ENCODE results near the gene MRPL38.

DNA sequence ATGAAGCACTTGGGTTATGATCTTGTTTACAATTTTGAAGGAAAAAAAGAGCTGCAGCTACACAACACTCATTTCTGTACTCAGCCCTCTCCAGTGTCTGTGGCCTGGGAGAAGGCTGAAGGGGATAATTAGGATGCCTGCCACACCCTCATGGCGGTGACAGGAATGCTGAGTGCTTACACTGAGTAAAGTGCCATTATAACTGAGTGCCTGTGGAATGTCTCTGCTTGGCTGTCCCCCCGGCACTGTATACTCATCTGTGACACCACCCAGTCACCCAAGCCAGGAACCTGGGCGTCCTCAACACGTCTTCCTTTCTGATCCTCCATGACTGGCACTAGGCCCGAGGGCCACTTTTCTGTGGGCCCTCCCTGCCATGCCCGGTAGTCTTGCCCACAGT is 3.5 kb upstream of the MRPL38 start:
- TF ChIP-seq, protein P1, sequence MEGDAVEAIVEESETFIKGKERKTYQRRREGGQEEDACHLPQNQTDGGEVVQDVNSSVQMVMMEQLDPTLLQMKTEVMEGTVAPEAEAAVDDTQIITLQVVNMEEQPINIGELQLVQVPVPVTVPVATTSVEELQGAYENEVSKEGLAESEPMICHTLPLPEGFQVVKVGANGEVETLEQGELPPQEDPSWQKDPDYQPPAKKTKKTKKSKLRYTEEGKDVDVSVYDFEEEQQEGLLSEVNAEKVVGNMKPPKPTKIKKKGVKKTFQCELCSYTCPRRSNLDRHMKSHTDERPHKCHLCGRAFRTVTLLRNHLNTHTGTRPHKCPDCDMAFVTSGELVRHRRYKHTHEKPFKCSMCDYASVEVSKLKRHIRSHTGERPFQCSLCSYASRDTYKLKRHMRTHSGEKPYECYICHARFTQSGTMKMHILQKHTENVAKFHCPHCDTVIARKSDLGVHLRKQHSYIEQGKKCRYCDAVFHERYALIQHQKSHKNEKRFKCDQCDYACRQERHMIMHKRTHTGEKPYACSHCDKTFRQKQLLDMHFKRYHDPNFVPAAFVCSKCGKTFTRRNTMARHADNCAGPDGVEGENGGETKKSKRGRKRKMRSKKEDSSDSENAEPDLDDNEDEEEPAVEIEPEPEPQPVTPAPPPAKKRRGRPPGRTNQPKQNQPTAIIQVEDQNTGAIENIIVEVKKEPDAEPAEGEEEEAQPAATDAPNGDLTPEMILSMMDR (IDR thresholded peaks at IDR 0.05) = no peak
- TF ChIP-seq POLR2A (IDR thresholded peaks at IDR 0.05) = no peak
